Measurements from ENCODE around the gene SHCBP1L.

The SHCBP1L gene

GRCh38 chr1:182888736-182889531 is 64.0 kb downstream of the SHCBP1L start:
- DNase-seq, result no peak

GRCh38 chr1:182886985-182887384 is 66.0 kb downstream of the SHCBP1L start:
- DNase-seq, result no peak

- no peak for DNase-seq
Observed at GRCh38 chr1:182885591-182885990, 67.4 kb downstream of the SHCBP1L start.

GRCh38 chr1:182884872-182885271 is 68.1 kb downstream of the SHCBP1L start:
- no peak for DNase-seq

DNA sequence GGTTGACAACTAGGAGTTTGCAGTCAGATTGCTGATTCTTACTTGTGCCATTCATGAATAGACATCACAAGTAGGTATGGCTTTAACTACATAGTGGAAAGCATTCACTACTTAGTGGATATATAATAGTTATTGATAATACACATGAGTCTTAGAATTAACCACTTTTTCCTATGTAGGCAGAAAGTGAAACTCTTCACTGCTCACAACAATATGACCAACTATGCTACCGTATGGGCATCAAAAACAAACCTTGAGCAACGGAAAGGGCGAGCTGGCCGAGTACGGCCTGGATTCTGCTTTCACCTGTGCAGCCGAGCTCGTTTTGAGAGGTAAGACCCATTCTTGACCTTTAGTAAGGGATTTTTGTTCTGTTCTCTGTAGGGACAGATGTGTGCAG is 75.1 kb downstream of the SHCBP1L start:
- DNase-seq, result peak in 1 of 2 experiments; percentile 51

DNA sequence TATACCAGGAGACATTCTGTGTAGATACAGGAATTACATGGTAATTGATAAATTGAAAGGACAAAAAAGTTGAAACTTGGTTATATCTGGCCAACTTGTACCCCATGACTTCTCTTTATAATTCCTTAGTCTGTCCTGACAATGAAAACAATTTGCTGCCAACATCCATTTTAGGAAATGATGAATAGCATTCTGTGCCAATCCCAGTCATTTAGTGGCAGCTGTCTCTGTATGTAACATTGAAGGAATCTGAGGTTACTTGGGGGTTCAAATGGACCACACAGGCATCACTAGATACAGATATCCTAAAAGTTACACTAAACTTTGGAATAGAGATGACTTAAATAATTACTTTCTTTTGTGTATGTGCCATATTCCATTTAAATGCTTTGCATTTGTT is 75.6 kb downstream of the SHCBP1L start:
- DNase-seq, result no peak

GRCh38 chr1:182875889-182876288 is 77.1 kb downstream of the SHCBP1L start:
- no peak for DNase-seq

DNA sequence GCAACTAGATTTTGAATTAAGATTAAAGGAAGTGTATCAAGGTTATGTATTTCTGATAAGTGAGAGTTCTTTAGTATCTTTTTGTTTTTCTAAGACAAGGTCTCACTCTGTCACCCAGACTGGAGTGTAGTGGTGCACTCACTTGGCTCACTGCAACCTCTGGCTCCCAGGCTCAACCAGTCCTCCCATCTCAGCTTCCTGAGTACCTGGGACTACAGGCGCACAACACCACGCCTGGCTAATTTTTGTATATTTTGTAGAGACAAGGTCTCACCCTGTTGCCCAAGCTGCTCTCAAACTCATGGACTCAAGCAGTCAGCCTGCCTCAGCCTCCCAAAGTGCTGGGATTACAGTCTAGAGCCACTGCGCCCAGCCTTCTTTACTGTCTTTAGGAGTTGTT is 80.1 kb downstream of the SHCBP1L start:
- no peak for DNase-seq

DNA sequence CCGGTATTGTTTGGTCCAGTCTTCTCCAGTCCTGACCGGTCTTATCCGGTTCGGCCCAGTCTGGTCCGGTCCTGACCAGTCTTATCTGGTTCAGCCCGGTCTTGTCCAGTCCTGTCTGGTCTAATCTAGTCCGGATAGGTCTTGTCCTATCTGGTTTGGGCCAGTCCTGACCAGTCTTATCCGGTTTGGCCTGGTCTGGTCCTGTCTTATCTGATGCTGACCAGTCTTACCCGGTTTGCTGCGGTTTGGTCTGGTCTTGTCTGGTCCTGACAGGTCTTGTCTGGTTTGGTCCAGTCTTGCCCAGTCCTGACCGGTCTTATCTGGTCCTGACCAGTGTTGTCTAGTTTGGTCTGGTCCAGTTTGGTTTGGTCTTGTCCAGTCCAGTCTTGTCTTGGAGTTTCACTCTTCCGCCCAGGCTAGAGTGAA is 83.7 kb downstream of the SHCBP1L start:
- no peak for DNase-seq

DNA sequence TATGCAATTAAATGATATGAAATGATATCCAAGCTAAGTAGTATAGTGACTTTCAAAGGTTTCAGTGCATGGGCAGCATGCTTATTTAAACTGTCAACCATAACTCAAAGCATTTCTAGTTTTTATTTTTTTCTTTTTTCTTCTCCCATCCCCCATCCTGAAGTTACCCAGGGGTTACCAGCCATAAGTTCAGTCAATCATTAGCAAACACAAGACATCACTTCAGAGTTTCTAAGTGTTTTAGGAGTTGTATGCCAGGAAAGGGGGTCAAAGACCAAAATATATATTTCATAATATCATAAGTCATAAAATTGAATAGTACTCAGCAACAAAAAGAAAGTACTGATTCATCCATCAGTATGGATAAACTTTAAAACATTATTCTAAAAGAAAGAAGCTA is 85.1 kb downstream of the SHCBP1L start:
- no peak for DNase-seq

GRCh38 chr1:182863940-182864339 is 89.0 kb downstream of the SHCBP1L start:
- DNase-seq, result no peak

DNA sequence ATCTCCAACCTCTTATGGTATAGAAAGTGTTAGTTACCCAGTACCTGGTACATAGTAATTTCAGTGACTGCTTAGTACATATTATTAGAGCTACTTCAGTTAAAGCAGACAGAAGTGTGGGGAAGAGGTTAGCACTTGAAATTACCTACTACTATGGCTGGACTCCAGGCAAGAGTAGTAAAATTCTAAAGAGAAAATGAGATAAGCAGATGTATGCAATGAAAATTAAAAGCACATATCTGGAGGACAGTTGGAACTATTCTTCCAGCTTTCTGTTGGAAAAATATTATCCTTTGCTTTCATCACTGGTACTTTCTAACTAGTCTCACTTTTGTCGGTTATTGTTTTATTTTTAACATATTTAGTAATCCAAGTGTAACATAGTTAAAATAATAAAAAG is 90.1 kb downstream of the SHCBP1L start:
- no peak for DNase-seq

DNA sequence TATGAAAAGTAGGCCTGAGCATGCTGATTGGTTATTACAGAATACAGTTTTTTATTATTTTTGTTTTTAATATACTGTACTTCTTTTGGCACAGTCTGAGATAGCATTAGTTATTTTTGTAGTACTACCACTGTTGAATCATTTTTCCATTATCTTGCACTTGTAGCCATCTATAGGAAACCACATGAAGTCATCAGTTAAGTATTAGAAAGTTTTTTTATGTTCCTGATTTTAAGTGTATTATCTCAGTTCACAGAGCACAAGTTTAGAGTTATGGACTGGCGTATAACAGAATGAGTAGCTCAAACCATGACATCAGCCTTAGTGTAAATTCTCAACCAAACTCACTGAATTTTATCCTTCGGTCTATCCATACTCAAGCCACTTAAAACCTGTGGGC is 91.0 kb downstream of the SHCBP1L start:
- no peak for DNase-seq

- no peak for DNase-seq
Observed at GRCh38 chr1:182860658-182861057, 92.3 kb downstream of the SHCBP1L start.

- DNase-seq, result no peak
Observed at GRCh38 chr1:182857212-182857611, 95.8 kb downstream of the SHCBP1L start.

- no peak for DNase-seq
Observed at GRCh38 chr1:182855911-182856310, 97.1 kb downstream of the SHCBP1L start.

GRCh38 chr1:182851825-182852224 is 101.1 kb downstream of the SHCBP1L start:
- DNase-seq, result no peak

DNA sequence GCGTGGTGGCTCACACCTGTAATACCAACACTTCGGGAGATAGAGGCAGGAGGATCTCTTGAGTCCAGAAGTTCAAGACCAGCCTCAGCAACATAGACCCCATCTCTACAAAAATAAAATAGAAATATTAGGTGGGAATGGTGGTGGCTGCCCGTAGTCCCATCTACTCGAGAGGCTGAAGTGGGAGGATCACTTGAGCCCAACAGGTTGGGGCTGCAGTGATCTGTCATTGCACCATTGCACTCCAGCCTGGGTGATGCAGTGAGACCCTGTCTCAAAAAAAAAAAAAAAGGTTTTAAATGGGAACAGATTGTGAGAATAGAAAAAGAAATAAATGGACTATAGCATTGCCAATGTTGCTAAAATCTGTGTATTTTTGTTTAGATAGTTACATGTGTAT is 102.6 kb downstream of the SHCBP1L start:
- no peak for DNase-seq

Measured in activated T-cell treated with anti-CD3 and anti-CD28 coated beads, Interleukin-2, amount 50 U/mL, for 48 hours (primary cell).